Natural killer cell (primary cell): ENCODE results near the gene NFIA. TPM values are rescaled to one million over a fixed set of nuclear protein-coding genes. Genes with fewer than 3 reads are reported as not detected.

Experiments
- ATAC-seq, 3 donors: fragments of 150-1000 bp in 2 of 3; fragments of 200-7000 bp in 1 of 3; cut with Tn5 transposase; 1 replicate in 1 of 3; 2 replicates in 2 of 3; pipeline ENCODE4 v1.10.0; 2021; ENCODE audit warnings: mild to moderate bottlenecking in 2 of 3, moderate library complexity in 2 of 3
- DNase-seq, 2 donors: peaks; one replicate each; pipeline versions ENCODE4 v3.0.0 to v3.0.0-alpha.2; 2013 to 2021; ENCODE audit warnings: mixed read lengths in 1 of 2
- H3K27ac ChIP-seq: one replicate; pipeline ENCODE4 v1.5.1; 2013; ENCODE audit warnings: mild to moderate bottlenecking, low read length
- H3K27me3 ChIP-seq: one replicate; pipeline ENCODE4 v1.6.1; 2013; ENCODE audit warnings: low read length; ENCODE audit not compliant: control insufficient read depth, insufficient read depth
- H3K36me3 ChIP-seq: one replicate; pipeline ENCODE4 v1.6.1; 2013; ENCODE audit warnings: low read length; ENCODE audit not compliant: control insufficient read depth, insufficient read depth
- H3K4me1 ChIP-seq: one replicate; pipeline ENCODE4 v1.6.1; 2013; ENCODE audit warnings: low read length; ENCODE audit not compliant: control insufficient read depth, insufficient read depth
- H3K4me3 ChIP-seq: one replicate; pipeline ENCODE4 v1.5.1; 2013; ENCODE audit warnings: low read length
- H3K9me3 ChIP-seq: one replicate; pipeline ENCODE4 v1.6.1; 2013; ENCODE audit warnings: low read length; ENCODE audit not compliant: control insufficient read depth, insufficient read depth
- H3K27ac Mint-ChIP-seq, 2 donors: one replicate each; pipeline ENCODE4 v1.8.0; 2022; ENCODE audit warnings: mild to moderate bottlenecking in 2 of 2, mixed read lengths in 2 of 2, moderate library complexity in 1 of 2
- H3K27me3 Mint-ChIP-seq, 2 donors: one replicate each; pipeline ENCODE4 v1.8.0; 2022; ENCODE audit warnings: low read depth in 2 of 2, mixed read lengths in 2 of 2
- H3K36me3 Mint-ChIP-seq: one replicate; pipeline ENCODE4 v1.8.0; 2022; ENCODE audit warnings: mixed read lengths
- H3K4me1 Mint-ChIP-seq, 2 donors: one replicate each; pipeline ENCODE4 v1.8.0; 2022; ENCODE audit warnings: mixed read lengths in 2 of 2
- H3K4me3 Mint-ChIP-seq: one replicate; pipeline ENCODE4 v1.8.0; 2022; ENCODE audit warnings: mild to moderate bottlenecking, moderate library complexity, mixed read lengths
- H3K9me3 Mint-ChIP-seq, 2 donors: one replicate each; pipeline ENCODE4 v1.8.0; 2022; ENCODE audit warnings: mixed read lengths in 2 of 2
- CTCF ChIP-seq: fragments of 200-600 bp; IDR thresholded peaks from one replicate; pipeline ENCODE4 v1.8.0; 2022; ENCODE audit warnings: antibody characterized with exemption
- WGBS: methylation state at CpG from one replicate; pipeline ENCODE4 v1.1.7; 2013; ENCODE audit warnings: missing lambda C conversion rate; ENCODE audit not compliant: insufficient coverage; 5-methylcytosine and 5-hydroxymethylcytosine counted together
- intact Hi-C: fragments of 100-400 bp; cut with micrococcal nuclease; formaldehyde crosslinking; loops from one replicate; pipeline ENCODE4 v1.14.2; 2022
- total RNA-seq, 4 donors: library from RNA; stranded (reverse); fragments of 120-200 nt in 1 of 4; gene quantifications; one replicate each; pipeline versions ENCODE4 v1.2.3 to v1.2.4, GENCODE V29; 2013 to 2022

Gene NFIA
- total RNA-seq, 3 donors from 2014 or later (not counting 1 experiment from before 2014, with no cell fraction given): 3.5 to 6.5 (median 3.6) TPM

GRCh38 chr1:61076728-61077675, 5.4 kb upstream of the NFIA start:
- H3K9me3 Mint-ChIP-seq: no peaks in the 10 kb centered on the region
- peaks cover 44 to 52% of the 10 kb centered on the region in 2 donors for H3K4me1 Mint-ChIP-seq
- under 1% methylated on average over 44 of the region's 49 CpGs for WGBS
- peak overlapping the region; percentile 96 for H3K4me3 Mint-ChIP-seq
- H3K4me1 ChIP-seq: peaks cover 19% of the 10 kb centered on the region
- peaks cover 3% of the 10 kb centered on the region for H3K27me3 ChIP-seq
- H3K9me3 ChIP-seq: no peaks in the 10 kb centered on the region
- intact Hi-C loops: loop anchor here (2.0 to 5.0 kb wide), 2 partner anchors 24 to 1360 kb away; partner anchors contain the start of gene USP1
- peak overlapping the region; percentile 67 for H3K4me3 ChIP-seq
- peak; percentile 61 to 91 for DNase-seq
- no peaks in the 10 kb centered on the region for H3K36me3 Mint-ChIP-seq
- ATAC-seq: peak; percentile 76 to 88 (median 76)
- peaks cover 0 to 8% of the 10 kb centered on the region in 2 donors for H3K27me3 Mint-ChIP-seq
- H3K36me3 ChIP-seq: no peaks in the 10 kb centered on the region
- H3K27ac ChIP-seq: peak overlapping the region; percentile 63
- H3K27ac Mint-ChIP-seq: peak overlapping the region; percentile 90 to 96
- no peak for TF ChIP-seq CTCF

DNA sequence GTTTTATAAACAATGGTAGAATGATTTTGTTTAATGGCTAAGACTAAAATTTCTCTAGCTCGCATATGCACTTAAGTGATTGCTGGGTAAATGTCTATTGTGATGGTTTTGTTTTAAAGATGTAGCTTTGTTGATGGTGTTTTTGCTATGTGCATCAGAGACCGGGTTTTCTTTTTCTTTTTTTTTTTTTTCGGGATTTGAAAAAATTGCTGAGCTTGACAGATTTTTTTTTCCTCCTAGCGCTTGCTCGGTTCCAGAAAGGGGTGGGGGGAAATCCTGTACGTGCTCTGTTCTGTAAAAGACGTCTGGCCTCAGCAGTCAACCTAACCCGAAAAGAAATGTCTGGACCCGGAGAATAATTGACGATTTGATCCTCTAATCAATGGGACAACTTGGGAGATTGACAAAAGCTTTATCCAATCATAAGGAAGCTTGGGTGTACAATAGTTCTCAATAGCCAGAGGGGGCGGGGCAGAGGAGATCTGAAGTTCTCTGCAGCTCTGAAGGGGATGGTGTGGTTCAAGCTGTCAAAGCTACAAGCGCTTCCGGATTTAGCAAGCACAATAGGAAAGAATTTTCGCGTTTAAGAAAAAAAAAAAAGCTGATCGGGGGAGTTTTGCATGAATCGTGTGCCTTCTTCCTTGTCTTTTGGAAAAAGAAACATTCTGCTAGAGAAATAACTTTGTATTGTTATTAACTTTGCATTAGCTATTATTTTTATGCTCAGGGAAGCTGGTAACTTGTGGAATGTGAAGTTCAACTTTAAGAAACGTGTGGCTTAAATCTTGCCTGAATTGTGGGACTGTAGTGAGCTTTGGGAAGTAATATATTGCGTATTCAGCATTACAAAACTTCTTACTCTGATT, 4.5 kb upstream of the NFIA start:
- no peaks in the 10 kb centered on the region for H3K9me3 Mint-ChIP-seq
- intact Hi-C loops: loop anchor here (2.0 to 5.0 kb wide), 2 partner anchors 25 to 1359 kb away; partner anchors contain the start of gene USP1

More for the DNA sequence above, 4.5 kb upstream of the NFIA start:
- no peaks in the 10 kb centered on the region for H3K9me3 ChIP-seq
- H3K4me1 ChIP-seq: peaks cover 21% of the 10 kb centered on the region
- H3K4me3 Mint-ChIP-seq: peak overlapping the region; percentile 96
- H3K36me3 ChIP-seq: no peaks in the 10 kb centered on the region
- peaks cover 3% of the 10 kb centered on the region for H3K27me3 ChIP-seq
- H3K4me1 Mint-ChIP-seq: peaks cover 44 to 58% of the 10 kb centered on the region in 2 donors
- H3K27ac ChIP-seq: peak overlapping the region; percentile 63
- ATAC-seq: peak; percentile 72 to 82 (median 81)
- H3K36me3 Mint-ChIP-seq: no peaks in the 10 kb centered on the region
- peak; percentile 72 to 98 for DNase-seq
- TF ChIP-seq CTCF: no peak
- peaks cover 0 to 12% of the 10 kb centered on the region in 2 donors for H3K27me3 Mint-ChIP-seq
- H3K4me3 ChIP-seq: peak overlapping the region; percentile 67
- 0% methylated on average over 18 of the region's 19 CpGs for WGBS
- peak overlapping the region; percentile 90 to 96 for H3K27ac Mint-ChIP-seq
